Cardiac muscle cell (in vitro differentiated cells and primary cell): ENCODE results near the gene MAPK4. TPM values are rescaled to one million over a fixed set of nuclear protein-coding genes. Genes with fewer than 3 reads are reported as not detected.

Experiments
- DNase-seq, 2 donors: peaks; one replicate each; pipeline versions ENCODE4 v3.0.0 to v3.0.0-alpha.2; 2010 to 2017; ENCODE audit warnings: low read depth in 1 of 2, low spot score in 1 of 2
- H3K27ac ChIP-seq: fragments of 200-600 bp; sonication (generic); 2 replicates; pipeline ENCODE4 v1.5.1; 2016
- H3K27me3 ChIP-seq: fragments of 200-600 bp; sonication (generic); 2 replicates; pipeline ENCODE4 v1.6.0; 2016; ENCODE audit warnings: control low read depth
- H3K36me3 ChIP-seq: fragments of 200-600 bp; sonication (generic); 2 replicates; pipeline ENCODE4 v1.5.1; 2016; ENCODE audit warnings: control low read depth
- H3K4me1 ChIP-seq: fragments of 200-600 bp; sonication (generic); 2 replicates; pipeline ENCODE4 v1.8.1; 2017; ENCODE audit warnings: low read depth, mild to moderate bottlenecking, mixed run types
- H3K4me3 ChIP-seq: fragments of 200-600 bp; sonication (generic); 2 replicates; pipeline ENCODE4 v1.5.1; 2016; ENCODE audit warnings: mild to moderate bottlenecking
- H3K9me3 ChIP-seq: fragments of 200-600 bp; sonication (generic); 2 replicates; pipeline ENCODE4 v1.5.1; 2017; ENCODE audit warnings: low read depth, mild to moderate bottlenecking, control low read depth
- polyA plus RNA-seq: library from polyadenylated mRNA; unstranded; fragments of >200 nt; fragmentation: Nextera tagmentation; extraction: Ambion mirVana; gene quantifications from 2 replicates; pipeline ENCODE4 v1.2.1, GENCODE V29; 2016
- total RNA-seq: library from RNA; depleted of rRNA; stranded (reverse); fragments of >200 nt; gene quantifications from 2 replicates; pipeline ENCODE4 v1.2.3, GENCODE V29; 2016
- TF ChIP-seq, protein P1 (sequence below): IDR thresholded peaks from 2 replicates; pipeline ENCODE4 v1.5.1; 2012; ENCODE audit warnings: low read depth, mild to moderate bottlenecking, low read length

Gene MAPK4
- total and polyA plus RNA-seq, 2 experiments from 2014 or later = 36.9 to 68.9 TPM

DNA sequence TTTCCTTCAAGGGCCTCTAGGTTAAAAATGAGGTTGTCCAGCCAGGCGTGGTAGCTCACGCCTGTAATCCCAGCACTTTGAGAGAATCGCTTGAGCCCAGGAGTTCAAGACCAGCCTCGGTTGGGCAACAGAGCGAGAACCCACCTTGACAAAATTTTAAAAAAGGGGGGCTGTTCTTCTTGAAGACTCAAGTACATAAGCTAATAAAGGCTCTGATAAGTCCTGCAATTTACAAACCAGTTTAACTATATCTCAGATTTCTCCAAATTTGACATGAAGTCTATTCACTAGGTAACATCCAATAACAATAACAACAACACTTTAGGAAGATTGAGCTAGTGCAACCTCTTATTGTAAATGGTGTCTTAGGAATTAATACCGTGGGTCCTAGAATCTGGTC lies 129.7 kb downstream of the MAPK4 start:
- Histone ChIP-seq H3K27me3 (no peaks in the 10 kb centered on the region), H3K4me1 (peaks cover 7% of the 10 kb centered on the region), H3K27ac (no peak overlapping the region), H3K4me3 (no peak overlapping the region), H3K36me3 (no peaks in the 10 kb centered on the region), H3K9me3 (no peaks in the 10 kb centered on the region)
- TF ChIP-seq, protein P1, sequence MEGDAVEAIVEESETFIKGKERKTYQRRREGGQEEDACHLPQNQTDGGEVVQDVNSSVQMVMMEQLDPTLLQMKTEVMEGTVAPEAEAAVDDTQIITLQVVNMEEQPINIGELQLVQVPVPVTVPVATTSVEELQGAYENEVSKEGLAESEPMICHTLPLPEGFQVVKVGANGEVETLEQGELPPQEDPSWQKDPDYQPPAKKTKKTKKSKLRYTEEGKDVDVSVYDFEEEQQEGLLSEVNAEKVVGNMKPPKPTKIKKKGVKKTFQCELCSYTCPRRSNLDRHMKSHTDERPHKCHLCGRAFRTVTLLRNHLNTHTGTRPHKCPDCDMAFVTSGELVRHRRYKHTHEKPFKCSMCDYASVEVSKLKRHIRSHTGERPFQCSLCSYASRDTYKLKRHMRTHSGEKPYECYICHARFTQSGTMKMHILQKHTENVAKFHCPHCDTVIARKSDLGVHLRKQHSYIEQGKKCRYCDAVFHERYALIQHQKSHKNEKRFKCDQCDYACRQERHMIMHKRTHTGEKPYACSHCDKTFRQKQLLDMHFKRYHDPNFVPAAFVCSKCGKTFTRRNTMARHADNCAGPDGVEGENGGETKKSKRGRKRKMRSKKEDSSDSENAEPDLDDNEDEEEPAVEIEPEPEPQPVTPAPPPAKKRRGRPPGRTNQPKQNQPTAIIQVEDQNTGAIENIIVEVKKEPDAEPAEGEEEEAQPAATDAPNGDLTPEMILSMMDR = no peak
- DNase-seq = no peak

- H3K9me3 ChIP-seq = no peaks in the 10 kb centered on the region
- H3K36me3 ChIP-seq = no peaks in the 10 kb centered on the region
- no peak overlapping the region for H3K27ac ChIP-seq
- H3K27me3 ChIP-seq = no peaks in the 10 kb centered on the region
- TF ChIP-seq, protein P1 = no peak
- no peak overlapping the region for H3K4me3 ChIP-seq
- H3K4me1 ChIP-seq = peaks cover 24% of the 10 kb centered on the region
- DNase-seq = no peak
Measured at GRCh38 chr18:50694147-50694546, 134.3 kb downstream of the MAPK4 start.

- H3K4me1 ChIP-seq = peaks cover 28% of the 10 kb centered on the region
- no peaks in the 10 kb centered on the region for H3K27me3 ChIP-seq
- H3K27ac ChIP-seq = no peak overlapping the region
- TF ChIP-seq, protein P1 = no peak
- no peak overlapping the region for H3K4me3 ChIP-seq
- peak in 1 of 2 donors; percentile 71 for DNase-seq
- no peaks in the 10 kb centered on the region for H3K36me3 ChIP-seq
- H3K9me3 ChIP-seq = no peaks in the 10 kb centered on the region
Measured at GRCh38 chr18:50695431-50696176, 135.7 kb downstream of the MAPK4 start.

DNA sequence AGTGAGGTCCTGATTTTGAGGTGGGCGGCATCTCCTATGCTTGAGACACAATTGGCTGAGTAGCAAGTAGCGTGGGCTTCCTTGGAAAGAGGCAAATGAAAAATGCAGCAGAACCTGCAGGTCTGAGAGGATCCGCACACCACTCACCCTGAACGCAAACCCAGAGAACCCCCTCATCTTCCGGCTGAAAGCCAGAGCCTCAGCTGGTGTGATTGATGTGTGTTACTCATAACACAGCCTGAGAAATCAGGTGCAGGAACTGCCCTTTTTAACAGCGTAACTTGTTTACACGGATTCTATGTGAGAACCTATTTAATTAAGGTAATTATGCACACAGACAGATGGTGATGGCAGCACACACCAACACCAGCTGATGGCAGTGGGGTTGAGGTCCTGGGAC lies 136.5 kb downstream of the MAPK4 start:
- Histone ChIP-seq H3K27ac (no peak overlapping the region), H3K4me1 (peaks cover 33% of the 10 kb centered on the region), H3K9me3 (no peaks in the 10 kb centered on the region), H3K4me3 (no peak overlapping the region), H3K27me3 (no peaks in the 10 kb centered on the region), H3K36me3 (no peaks in the 10 kb centered on the region)
- DNase-seq = no peak
- TF ChIP-seq, protein P1 = no peak

- DNase-seq = no peak
- Histone ChIP-seq H3K36me3 (no peaks in the 10 kb centered on the region), H3K4me3 (no peak overlapping the region), H3K9me3 (no peaks in the 10 kb centered on the region), H3K27me3 (no peaks in the 10 kb centered on the region), H3K4me1 (peaks cover 33% of the 10 kb centered on the region), H3K27ac (no peak overlapping the region)
- TF ChIP-seq, protein P1 = no peak
Measured at GRCh38 chr18:50696929-50697328, 137.0 kb downstream of the MAPK4 start.
